Keratinocyte (primary cell): ENCODE measurements around the gene OR5M3.

Experiments used
- CTCF ChIP-seq, 3 experiments: IDR thresholded peaks in 1 of 3; conservative IDR thresholded peaks in 1 of 3; optimal IDR thresholded peaks in 1 of 3; 2 replicates in 2 of 3; 3 replicates in 1 of 3; pipeline versions ENCODE3 to v1.5.1; 2011; ENCODE audit warnings: low read length in 3 of 3, mild to moderate bottlenecking in 3 of 3, moderate library complexity in 2 of 3, control low read depth in 1 of 3, inconsistent platforms in 1 of 3; ENCODE audit not compliant: insufficient read depth in 2 of 3; ENCODE audit errors: extremely low read depth in 1 of 3
- EZH2 ChIP-seq: IDR thresholded peaks from one replicate; pipeline ENCODE4 v1.6.1; 2012; ENCODE audit warnings: inconsistent platforms, mild to moderate bottlenecking, low read length, moderate library complexity

GRCh38 chr11:56513280-56513679, 40.1 kb upstream of the OR5M3 start:
- TF ChIP-seq CTCF (optimal IDR thresholded peaks at IDR 0.05 in 1 of 3, IDR thresholded peaks at IDR 0.05 in 1 of 3, conservative IDR thresholded peaks at IDR 0.05 in 1 of 3; ENCODE audit: extremely low read depth in 1 of 3, insufficient read depth in 2 of 3, low read length in 3 of 3) = no peak
- TF ChIP-seq EZH2 = no peak
